HG03108 (cell line): ENCODE results near the gene RPL29.

Experiments
- ATAC-seq: cut with Tn5 transposase; IDR thresholded peaks from one replicate; pipeline ENCODE4 v1.9.1; 2021; ENCODE audit warnings: moderate library complexity; ENCODE audit not compliant: unreplicated experiment

RPL29 gene

GRCh38 chr3:51966486-51966885 is 29.2 kb downstream of the RPL29 start:
- ATAC-seq, result no peak

DNA sequence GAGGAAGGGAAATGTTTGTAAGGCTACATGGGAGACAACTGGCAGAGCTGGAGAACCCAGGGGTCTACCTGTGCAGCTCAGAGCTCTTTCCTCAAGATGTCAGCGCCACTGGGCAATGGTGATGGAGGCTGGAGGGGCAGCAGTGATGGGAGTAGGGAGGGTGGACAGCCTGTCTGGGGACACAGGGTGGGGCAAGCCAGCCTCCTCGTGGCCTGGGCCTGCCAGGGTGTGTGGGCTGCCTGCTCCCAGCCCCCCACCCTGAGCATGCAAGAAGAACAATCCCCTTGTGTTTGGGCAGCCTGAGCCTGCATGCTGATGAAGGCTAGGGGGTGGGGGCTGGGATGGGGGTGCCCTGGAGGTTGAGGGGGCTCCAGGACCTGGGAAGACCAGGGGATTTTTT is 29.7 kb downstream of the RPL29 start:
- ATAC-seq, result no peak

DNA sequence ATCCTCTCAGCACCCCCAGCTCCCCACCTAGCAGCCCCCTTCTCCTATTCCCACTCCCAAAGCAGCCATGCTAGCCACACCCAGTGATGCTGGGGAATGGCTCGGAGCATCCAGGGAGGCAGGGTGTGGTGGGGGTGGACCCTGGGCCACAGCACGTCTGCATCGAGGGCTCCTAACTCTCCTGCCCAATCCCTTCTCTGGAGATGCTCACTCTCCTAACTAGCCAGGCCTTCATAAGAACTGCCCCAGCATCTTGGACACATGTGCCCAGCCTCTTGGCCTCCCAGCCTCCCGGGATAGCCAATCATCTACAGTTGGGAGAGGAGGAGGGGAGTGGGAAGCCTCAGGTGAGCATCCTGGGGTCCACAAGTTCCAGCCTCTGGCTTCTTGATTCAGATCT is 31.2 kb downstream of the RPL29 start:
- ATAC-seq, result no peak

- no peak for ATAC-seq
Observed at GRCh38 chr3:51963951-51964451, 31.7 kb downstream of the RPL29 start.

DNA sequence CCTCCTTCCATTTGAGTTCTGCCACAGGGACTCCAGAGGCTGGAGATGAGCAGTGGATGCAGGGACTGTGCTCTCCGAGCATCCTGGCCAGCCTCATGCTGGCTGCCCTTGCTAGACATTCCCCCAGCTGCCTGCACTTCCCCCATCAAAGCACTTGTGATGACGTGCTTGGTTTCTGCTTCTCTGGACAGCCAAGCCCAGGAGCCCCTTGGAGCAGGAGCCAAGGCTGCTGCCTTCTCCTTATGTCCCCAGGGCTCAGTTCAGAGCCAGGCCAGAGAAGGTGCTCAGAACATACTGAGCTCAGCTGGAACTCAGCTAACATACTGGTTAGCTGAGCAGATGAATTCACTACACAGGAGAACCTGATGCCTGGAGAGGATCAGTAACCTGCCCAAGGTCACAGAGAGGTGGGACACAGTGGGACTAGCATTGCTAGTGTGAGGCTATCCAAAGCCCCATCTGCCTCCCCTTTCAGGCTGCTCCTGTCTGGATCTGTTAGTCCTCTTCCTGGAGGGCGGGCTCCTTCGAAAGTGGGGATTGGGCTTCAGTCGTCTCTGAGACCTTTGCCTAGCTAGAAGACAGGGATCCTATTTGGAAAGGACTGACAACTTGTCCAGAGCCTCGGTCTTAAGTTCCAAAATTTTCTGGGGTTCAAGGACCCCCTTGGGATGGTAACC is 32.7 kb downstream of the RPL29 start:
- no peak for ATAC-seq

GRCh38 chr3:51961602-51962569 is 33.8 kb downstream of the RPL29 start:
- ATAC-seq, result no peak

- ATAC-seq, result no peak
Observed at GRCh38 chr3:51961011-51961410, 34.7 kb downstream of the RPL29 start.

DNA sequence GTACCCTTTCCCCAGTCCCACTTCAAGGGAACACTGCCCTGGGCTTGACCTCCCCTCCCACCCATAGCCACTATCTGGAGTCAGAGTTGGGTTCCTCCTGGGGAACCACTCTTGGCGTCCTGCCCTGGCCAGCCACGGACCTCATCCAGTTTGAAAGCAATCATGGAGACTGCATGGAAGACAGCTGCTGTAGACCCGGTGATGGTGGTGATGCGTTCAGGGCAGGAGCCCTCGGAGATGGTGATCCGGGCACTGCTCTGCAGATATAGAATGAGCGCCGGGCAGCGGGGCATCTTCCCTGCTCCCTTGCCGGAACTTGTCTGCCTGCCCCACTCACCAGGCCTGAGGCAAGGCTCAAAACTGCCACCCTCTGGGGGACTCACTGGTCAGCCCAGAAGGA is 35.3 kb downstream of the RPL29 start:
- no peak for ATAC-seq

DNA sequence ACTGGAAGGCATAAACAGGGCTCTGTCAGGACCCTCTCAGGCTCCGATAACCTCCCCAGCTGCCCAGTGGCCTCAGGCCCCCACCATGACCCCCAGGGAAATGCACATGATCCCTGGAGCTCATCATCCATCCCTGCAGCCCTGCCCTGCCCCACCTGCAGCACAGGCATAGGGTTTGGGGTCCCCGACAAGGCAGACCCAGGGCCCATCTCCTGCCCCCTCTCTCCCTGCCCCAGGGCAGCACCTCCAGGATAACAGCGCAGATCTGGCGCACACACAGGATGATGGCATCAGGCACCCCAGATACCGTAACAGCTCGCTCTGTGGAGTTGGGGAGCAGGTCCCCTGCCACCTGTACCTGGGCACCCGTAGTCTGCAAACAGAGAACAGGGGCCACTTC is 36.0 kb downstream of the RPL29 start:
- no peak for ATAC-seq

GRCh38 chr3:51958603-51959521 is 36.8 kb downstream of the RPL29 start:
- ATAC-seq, result no peak

DNA sequence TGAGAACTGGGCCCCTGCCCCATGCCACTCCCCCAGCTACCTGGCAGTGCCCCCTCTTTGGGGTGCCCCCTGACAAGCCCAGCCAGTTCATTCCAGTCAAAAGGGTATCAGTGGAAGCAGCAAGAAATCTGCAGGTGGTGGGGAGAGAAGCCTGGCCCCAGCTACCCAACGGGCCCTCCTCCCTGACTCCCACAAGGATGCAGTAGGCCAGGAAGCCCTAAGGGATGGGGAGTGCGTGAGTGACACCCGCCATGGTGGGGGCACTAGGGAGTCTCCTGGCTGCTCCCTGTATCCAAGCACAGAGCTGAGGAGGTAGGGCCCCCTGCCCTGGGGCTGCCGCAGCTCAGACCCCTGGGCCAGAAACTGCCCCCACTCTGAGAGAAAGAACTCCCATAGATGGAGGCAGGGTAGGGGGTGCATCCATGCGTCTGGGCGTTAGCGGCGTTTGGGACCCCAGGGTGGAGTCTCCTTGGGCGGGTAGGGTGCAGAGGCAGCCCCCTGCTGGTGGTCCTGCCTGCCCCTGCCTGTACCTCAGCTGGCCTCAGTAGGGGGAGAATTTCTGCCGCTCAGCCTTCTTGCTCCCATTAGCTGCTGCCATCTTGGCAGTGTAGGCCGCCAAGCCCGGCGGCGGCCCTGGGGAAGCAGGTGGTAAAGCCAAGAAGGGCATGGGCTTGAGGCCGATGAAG is 38.0 kb downstream of the RPL29 start:
- no peak for ATAC-seq

DNA sequence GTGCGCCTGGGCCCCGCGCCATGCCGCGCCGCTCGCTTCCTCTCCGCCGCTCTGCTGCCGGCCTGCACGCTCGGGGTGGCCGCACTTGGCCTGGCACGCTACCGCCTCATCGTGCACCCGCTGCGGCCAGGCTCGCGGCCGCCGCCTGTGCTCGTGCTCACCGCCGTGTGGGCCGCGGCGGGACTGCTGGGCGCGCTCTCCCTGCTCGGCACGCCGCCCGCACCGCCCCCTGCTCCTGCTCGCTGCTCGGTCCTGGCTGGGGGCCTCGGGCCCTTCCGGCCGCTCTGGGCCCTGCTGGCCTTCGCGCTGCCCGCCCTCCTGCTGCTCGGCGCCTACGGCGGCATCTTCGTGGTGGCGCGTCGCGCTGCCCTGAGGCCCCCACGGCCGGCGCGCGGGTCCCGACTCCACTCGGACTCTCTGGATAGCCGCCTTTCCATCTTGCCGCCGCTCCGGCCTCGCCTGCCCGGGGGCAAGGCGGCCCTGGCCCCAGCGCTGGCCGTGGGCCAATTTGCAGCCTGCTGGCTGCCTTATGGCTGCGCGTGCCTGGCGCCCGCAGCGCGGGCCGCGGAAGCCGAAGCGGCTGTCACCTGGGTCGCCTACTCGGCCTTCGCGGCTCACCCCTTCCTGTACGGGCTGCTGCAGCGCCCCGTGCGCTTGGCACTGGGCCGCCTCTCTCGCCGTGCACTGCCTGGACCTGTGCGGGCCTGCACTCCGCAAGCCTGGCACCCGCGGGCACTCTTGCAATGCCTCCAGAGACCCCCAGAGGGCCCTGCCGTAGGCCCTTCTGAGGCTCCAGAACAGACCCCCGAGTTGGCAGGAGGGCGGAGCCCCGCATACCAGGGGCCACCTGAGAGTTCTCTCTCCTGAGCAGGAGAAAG is 39.6 kb downstream of the RPL29 start:
- peak; percentile 53 for ATAC-seq

DNA sequence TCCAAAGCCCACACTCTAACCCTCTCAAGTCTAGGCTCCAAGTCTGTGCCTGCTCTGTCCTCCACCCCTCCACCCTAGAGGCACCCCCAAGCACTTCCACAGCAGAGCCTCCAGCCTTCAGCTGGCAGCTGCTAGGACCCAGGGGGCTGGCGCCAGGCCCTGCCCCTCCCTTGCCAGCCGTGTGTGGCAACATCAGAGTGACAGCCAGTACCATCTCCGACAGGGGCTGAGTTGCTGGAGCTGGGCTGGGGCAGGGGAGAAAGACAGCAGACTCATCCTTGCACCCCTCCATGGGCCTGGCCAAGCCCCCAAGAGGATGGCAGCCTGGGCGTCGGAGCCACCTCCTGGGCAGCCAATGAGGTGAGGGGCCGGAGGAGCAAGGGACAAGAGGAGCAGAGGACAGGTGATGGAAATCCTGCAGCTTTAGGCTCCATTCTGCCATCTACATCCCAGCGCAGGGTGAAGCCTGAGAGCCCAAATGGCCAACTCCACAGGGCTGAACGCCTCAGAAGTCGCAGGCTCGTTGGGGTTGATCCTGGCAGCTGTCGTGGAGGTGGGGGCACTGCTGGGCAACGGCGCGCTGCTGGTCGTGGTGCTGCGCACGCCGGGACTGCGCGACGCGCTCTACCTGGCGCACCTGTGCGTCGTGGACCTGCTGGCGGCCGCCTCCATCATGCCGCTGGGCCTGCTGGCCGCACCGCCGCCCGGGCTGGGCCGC is 40.4 kb downstream of the RPL29 start, which contains the start of gene GPR62:
GPR62 (plus strand) TSS at position 207 of the 718 bp plus-strand sequence; CDS start at position 479, 272 bp downstream.
- ATAC-seq, result no peak

GRCh38 chr3:51954713-51955112 is 41.0 kb downstream of the RPL29 start:
- ATAC-seq, result no peak

DNA sequence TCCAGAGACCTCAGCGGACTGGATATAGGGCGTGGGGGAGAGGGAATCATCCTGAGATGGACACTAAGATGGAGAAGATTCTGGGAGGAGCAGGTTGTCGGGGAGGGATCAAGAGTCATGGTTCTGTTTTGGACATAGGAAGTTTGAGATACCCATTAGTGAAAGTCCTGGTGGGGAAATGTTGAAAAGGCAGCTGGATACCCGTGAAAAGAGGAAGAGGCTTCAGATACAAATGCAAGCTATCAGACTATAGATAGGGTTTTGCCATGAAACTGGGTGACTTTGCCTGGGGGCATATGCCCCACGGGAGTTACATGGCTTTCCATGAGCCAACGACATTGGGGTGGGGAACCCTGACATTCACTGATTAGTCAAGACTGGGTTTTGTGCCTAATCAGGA is 41.6 kb downstream of the RPL29 start:
- ATAC-seq, result no peak

DNA sequence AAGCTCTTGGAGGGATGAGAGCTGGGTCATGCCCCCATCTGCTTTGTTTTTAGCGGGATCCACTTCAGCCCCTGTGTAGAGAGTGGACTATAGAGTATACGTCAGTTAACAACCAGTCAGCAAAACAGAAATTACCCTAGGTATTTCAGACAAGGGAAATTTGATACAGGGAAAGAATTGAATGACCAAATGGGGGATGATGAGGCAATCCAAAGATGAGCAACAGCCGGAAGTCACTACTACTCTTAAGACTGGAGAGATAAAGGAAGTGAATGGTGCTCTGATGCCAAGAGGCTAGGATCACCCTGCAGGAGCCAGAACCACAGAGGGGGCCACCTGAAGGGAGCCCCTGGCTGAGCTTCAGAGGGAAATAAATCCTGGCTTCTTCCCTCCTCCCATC is 42.2 kb downstream of the RPL29 start:
- ATAC-seq, result no peak

- ATAC-seq, result no peak
Observed at GRCh38 chr3:51950899-51951298, 44.8 kb downstream of the RPL29 start.

- no peak for ATAC-seq
Observed at GRCh38 chr3:51949121-51949520, 46.6 kb downstream of the RPL29 start.
